Measurements from ENCODE around the gene C1orf226.

C1orf226 gene

DNA sequence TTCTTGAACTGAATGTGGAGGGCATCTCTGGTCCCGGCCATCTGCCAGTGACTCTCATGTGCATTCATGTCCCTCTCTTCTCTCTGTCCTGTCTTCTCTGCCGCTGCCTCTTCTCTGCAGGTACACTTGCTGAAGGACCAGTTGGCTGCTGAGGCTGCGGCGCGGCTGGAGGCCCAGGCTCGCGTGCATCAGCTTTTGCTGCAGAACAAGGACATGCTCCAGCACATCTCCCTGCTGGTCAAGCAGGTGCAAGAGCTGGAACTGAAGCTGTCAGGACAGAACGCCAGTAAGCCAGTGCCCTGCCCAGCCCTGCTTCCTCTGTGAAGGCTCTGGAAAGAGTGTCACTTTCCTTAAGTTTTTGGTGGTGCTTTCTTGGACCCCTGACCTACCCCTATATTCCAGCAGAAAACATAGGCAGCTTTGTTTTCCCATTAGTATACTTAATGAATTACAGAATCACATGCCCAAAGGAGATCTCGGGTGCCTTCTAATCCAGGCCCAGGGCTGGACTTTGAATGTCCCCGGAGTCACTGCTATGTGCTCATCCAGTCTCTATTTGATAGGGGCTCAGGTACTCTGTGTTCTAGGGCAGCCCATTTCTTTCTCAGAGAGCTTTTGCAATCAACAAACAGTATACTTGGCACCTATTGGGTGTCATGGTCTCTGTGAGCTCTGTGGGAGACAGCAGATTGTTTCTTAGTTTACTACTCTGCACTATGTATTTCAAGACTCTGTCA is 16.1 kb upstream of the C1orf226 start:
- Histone ChIP-seq H3K79me2 (no peaks in the 10 kb centered on the region), H3K27ac (no peak overlapping the region), H3K4me1 (no peaks in the 10 kb centered on the region), H3K9me3 (ENCODE audit: control insufficient read depth, low read length) (no peaks in the 10 kb centered on the region), H3K4me3 (ENCODE audit: low read depth, low read length) (no peak overlapping the region), H3K27me3 (ENCODE audit: control insufficient read depth, insufficient read depth, low read length) (no peaks in the 10 kb centered on the region), H3K4me2 (ENCODE audit: low read length) (no peak overlapping the region), H3K36me3 (ENCODE audit: control insufficient read depth, insufficient read depth, low read length) (no peaks in the 10 kb centered on the region), H3K9ac (no peak overlapping the region), H2AFZ (no peak overlapping the region)
- TF ChIP-seq, protein P1, sequence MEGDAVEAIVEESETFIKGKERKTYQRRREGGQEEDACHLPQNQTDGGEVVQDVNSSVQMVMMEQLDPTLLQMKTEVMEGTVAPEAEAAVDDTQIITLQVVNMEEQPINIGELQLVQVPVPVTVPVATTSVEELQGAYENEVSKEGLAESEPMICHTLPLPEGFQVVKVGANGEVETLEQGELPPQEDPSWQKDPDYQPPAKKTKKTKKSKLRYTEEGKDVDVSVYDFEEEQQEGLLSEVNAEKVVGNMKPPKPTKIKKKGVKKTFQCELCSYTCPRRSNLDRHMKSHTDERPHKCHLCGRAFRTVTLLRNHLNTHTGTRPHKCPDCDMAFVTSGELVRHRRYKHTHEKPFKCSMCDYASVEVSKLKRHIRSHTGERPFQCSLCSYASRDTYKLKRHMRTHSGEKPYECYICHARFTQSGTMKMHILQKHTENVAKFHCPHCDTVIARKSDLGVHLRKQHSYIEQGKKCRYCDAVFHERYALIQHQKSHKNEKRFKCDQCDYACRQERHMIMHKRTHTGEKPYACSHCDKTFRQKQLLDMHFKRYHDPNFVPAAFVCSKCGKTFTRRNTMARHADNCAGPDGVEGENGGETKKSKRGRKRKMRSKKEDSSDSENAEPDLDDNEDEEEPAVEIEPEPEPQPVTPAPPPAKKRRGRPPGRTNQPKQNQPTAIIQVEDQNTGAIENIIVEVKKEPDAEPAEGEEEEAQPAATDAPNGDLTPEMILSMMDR (IDR thresholded peaks at IDR 0.05), result no peak

DNA sequence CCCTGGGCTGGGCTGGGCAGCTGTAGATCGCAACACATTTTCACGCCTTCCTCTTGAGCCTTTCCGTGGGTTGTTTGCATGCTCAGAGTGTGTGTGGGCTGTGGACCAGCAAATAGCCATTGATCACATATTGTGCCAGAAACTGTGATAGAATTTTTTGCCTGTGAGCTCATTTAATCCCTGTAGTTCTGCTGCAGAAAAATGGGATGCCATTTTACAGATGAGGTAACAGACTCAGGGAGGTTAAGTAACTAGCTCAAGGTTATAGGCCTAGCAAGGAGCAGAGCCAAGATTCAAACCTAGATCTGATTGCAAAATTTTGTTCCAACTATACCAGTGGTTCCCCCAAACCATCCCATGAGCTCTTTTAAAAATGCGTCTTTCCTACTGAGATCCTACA is 15.4 kb upstream of the C1orf226 start:
- Histone ChIP-seq H3K27me3 (ENCODE audit: control insufficient read depth, insufficient read depth, low read length) (no peaks in the 10 kb centered on the region), H3K9me3 (ENCODE audit: control insufficient read depth, low read length) (no peaks in the 10 kb centered on the region), H3K79me2 (no peaks in the 10 kb centered on the region), H3K4me1 (no peaks in the 10 kb centered on the region), H3K36me3 (ENCODE audit: control insufficient read depth, insufficient read depth, low read length) (no peaks in the 10 kb centered on the region), H3K9ac (no peak overlapping the region), H2AFZ (no peak overlapping the region), H3K27ac (no peak overlapping the region), H3K4me2 (ENCODE audit: low read length) (no peak overlapping the region), H3K4me3 (ENCODE audit: low read depth, low read length) (no peak overlapping the region)
- TF ChIP-seq, protein P1 (IDR thresholded peaks at IDR 0.05), result no peak

DNA sequence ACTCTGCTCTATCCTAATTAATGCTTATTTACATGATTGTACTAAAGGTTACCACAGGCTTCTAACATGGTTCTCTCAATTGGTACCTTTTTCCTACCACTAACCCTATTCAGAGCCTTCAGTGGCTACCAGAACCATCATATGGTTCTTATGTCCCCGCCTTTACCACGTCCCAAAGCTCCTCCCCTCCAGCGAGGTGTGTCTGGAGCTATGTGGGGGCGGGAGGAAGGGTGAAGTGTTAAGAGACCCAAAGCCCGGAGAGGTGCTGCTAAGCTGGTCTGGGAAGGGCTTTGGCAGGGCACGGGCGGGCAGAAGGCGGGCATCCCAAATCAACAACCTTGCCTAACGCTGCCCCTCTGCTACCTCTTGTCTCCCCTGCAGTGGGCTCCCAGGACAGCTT is 14.9 kb upstream of the C1orf226 start:
- TF ChIP-seq, protein P1 (IDR thresholded peaks at IDR 0.05), result no peak
- Histone ChIP-seq H3K27me3 (ENCODE audit: control insufficient read depth, insufficient read depth, low read length) (no peaks in the 10 kb centered on the region), H2AFZ (no peak overlapping the region), H3K9me3 (ENCODE audit: control insufficient read depth, low read length) (no peaks in the 10 kb centered on the region), H3K27ac (no peak overlapping the region), H3K36me3 (ENCODE audit: control insufficient read depth, insufficient read depth, low read length) (no peaks in the 10 kb centered on the region), H3K4me1 (no peaks in the 10 kb centered on the region), H3K9ac (no peak overlapping the region), H3K4me3 (ENCODE audit: low read depth, low read length) (no peak overlapping the region), H3K4me2 (ENCODE audit: low read length) (no peak overlapping the region), H3K79me2 (no peaks in the 10 kb centered on the region)

DNA sequence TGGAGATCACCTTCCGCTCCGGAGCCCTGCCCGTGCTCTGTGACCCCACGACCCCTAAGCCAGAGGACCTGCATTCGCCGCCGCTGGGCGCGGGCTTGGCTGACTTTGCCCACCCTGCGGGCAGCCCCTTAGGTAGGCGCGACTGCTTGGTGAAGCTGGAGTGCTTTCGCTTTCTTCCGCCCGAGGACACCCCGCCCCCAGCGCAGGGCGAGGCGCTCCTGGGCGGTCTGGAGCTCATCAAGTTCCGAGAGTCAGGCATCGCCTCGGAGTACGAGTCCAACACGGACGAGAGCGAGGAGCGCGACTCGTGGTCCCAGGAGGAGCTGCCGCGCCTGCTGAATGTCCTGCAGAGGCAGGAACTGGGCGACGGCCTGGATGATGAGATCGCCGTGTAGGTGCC is 14.5 kb upstream of the C1orf226 start:
- Histone ChIP-seq H2AFZ (no peak overlapping the region), H3K4me1 (no peaks in the 10 kb centered on the region), H3K79me2 (no peaks in the 10 kb centered on the region), H3K9ac (no peak overlapping the region), H3K36me3 (ENCODE audit: control insufficient read depth, insufficient read depth, low read length) (no peaks in the 10 kb centered on the region), H3K4me2 (ENCODE audit: low read length) (no peak overlapping the region), H3K27me3 (ENCODE audit: control insufficient read depth, insufficient read depth, low read length) (no peaks in the 10 kb centered on the region), H3K4me3 (ENCODE audit: low read depth, low read length) (no peak overlapping the region), H3K27ac (no peak overlapping the region), H3K9me3 (ENCODE audit: control insufficient read depth, low read length) (no peaks in the 10 kb centered on the region)
- TF ChIP-seq, protein P1 (IDR thresholded peaks at IDR 0.05), result no peak

DNA sequence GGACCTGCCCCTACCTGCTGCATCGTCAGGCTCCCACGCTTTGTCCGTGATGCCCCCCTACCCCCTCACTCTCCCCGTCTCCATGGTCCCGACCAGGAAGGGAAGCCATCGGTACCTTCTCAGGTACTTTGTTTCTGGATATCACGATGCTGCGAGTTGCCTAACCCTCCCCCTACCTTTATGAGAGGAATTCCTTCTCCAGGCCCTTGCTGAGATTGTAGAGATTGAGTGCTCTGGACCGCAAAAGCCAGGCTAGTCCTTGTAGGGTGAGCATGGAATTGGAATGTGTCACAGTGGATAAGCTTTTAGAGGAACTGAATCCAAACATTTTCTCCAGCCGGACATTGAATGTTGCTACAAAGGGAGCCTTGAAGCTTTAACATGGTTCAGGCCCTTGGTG is 13.8 kb upstream of the C1orf226 start:
- Histone ChIP-seq H2AFZ (no peak overlapping the region), H3K4me3 (ENCODE audit: low read depth, low read length) (no peak overlapping the region), H3K27me3 (ENCODE audit: control insufficient read depth, insufficient read depth, low read length) (no peaks in the 10 kb centered on the region), H3K4me2 (ENCODE audit: low read length) (no peak overlapping the region), H3K9ac (no peak overlapping the region), H3K27ac (no peak overlapping the region), H3K36me3 (ENCODE audit: control insufficient read depth, insufficient read depth, low read length) (no peaks in the 10 kb centered on the region), H3K4me1 (no peaks in the 10 kb centered on the region), H3K79me2 (no peaks in the 10 kb centered on the region), H3K9me3 (ENCODE audit: control insufficient read depth, low read length) (no peaks in the 10 kb centered on the region)
- TF ChIP-seq, protein P1 (IDR thresholded peaks at IDR 0.05), result no peak
